ENCODE data around the gene CDX1. TPM values are rescaled to one million over a fixed set of nuclear protein-coding genes. Genes with fewer than 3 reads are reported as not detected.
A peak's percentile ranks its signal among the peaks of the same experiment; 100 is the strongest.

CDX1 gene
- total RNA-seq, 4 donors from 2014 or later, result 1.5 TPM; not detected in 3

- peak in 1 of 2 donors; percentile 10 for TF ChIP-seq POLR2A (IDR thresholded peaks at IDR 0.05)
- TF ChIP-seq CTCF (IDR thresholded peaks at IDR 0.05 in 4 of 5, conservative IDR thresholded peaks at IDR 0.05 in 1 of 5), result no peak
- Histone ChIP-seq H3K4me3 (peak overlapping the region in 2 of 4 donors; percentile 15 to 56), H3K4me1 (peaks cover 13 to 14% of the 10 kb centered on the region in 2 donors), H3K27ac (peak overlapping the region; percentile 76 to 84 (median 82)), H3K27me3 (no peaks in the 10 kb centered on the region), H3K36me3 (no peaks in the 10 kb centered on the region), H3K9me3 (no peaks in the 10 kb centered on the region)
- ATAC-seq (no peak), DNase-seq (no peak)
- intact Hi-C loops (cut with DNase I; ENCODE audit: low total_unique reads), result no loop called here
- in situ Hi-C loops (cut with MboI; ENCODE audit: low sequenced_read_pairs in 4 of 4), result no loop called here
Measured at GRCh38 chr5:150158170-150158949, 8.2 kb upstream of the CDX1 start.

DNA sequence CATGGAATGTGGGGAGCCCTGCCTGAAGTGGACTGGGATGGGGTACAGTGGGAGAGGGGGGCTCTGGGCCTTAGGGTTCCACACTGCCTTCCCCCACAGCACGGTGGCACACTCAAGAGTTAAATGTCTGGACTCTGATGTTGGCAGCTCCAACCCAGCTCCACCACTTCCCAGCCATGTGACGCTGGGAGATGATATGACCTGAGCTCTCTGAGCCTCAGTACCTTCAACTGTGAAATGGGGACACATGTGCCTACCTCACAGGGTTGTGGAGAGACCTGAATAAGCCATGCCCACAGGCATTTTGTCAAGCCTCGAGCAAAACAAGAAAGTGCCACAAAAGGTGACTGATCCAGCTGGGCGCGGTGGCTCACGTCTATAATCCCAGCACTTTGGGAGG lies 7.5 kb upstream of the CDX1 start:
- TF ChIP-seq CTCF (IDR thresholded peaks at IDR 0.05 in 4 of 5, conservative IDR thresholded peaks at IDR 0.05 in 1 of 5), result no peak
- TF ChIP-seq POLR2A (IDR thresholded peaks at IDR 0.05), result no peak
- H3K36me3 ChIP-seq, result no peaks in the 10 kb centered on the region
- no peaks in the 10 kb centered on the region for H3K9me3 ChIP-seq
- H3K4me3 ChIP-seq, result peak overlapping the region in 2 of 4 donors; percentile 4 to 15
- in situ Hi-C loops (cut with MboI; ENCODE audit: low sequenced_read_pairs in 4 of 4), result no loop called here
- H3K27me3 ChIP-seq, result no peaks in the 10 kb centered on the region
- peak overlapping the region; percentile 76 to 84 (median 82) for H3K27ac ChIP-seq
- intact Hi-C loops (cut with DNase I; ENCODE audit: low total_unique reads), result no loop called here
- ATAC-seq (no peak), DNase-seq (no peak)
- H3K4me1 ChIP-seq, result peaks cover 20 to 21% of the 10 kb centered on the region in 2 donors

GRCh38 chr5:150159741-150160179 lies 6.8 kb upstream of the CDX1 start:
- DNase-seq, result peak in 1 of 2 donors; percentile 40
- H3K4me1 ChIP-seq, result peaks cover 21 to 25% of the 10 kb centered on the region in 2 donors
- intact Hi-C loops (cut with DNase I; ENCODE audit: low total_unique reads) (loop anchor here (2.0 kb wide), 1 partner anchor 191 kb away; no protein-coding TSS in a partner anchor), in situ Hi-C loops (cut with MboI; ENCODE audit: low sequenced_read_pairs in 4 of 4) (loop anchor here (5.0 kb wide), 3 partner anchors 53 to 63 kb away; no protein-coding TSS in a partner anchor)
- no peak overlapping the region for H3K4me3 ChIP-seq
- H3K36me3 ChIP-seq, result no peaks in the 10 kb centered on the region
- H3K27me3 ChIP-seq, result no peaks in the 10 kb centered on the region
- TF ChIP-seq CTCF (IDR thresholded peaks at IDR 0.05 in 4 of 5, conservative IDR thresholded peaks at IDR 0.05 in 1 of 5) (no peak), POLR2A (IDR thresholded peaks at IDR 0.05) (no peak)
- peak overlapping the region; percentile 76 to 84 (median 82) for H3K27ac ChIP-seq
- peak in 1 of 2 donors; percentile 12 for ATAC-seq
- H3K9me3 ChIP-seq, result no peaks in the 10 kb centered on the region

DNA sequence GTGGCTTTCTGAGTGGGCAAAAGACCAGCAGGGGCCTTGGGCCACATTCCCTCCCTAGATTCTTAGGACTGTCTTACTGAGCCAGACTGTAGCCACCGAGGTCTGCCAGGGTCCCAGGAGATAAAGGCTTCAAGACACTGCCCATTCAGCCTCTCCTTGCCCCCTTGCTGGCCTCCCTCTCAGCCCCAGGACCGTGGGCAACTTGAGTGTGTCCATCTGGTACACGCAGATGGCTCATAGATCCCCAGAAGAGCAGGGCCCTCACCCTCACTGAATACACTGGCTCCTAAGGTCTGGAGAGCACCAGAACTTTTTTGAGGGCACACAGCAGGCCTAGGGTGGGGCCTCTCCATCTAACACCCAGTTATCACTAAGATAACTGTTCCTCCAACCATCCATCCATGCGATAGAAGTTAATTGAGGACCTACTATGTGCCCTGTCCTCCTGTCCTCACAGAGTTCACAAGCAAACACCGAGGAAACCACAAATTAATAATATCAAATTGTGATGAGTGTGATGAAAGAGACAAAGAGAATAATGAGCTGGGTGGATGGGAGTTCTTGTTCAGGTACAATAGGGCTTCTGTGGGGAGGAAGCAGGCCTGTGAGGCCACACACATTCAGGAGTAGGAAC lies 6.0 kb upstream of the CDX1 start:
- in situ Hi-C loops (cut with MboI; ENCODE audit: low sequenced_read_pairs in 4 of 4), result loop anchor here (5.0 kb wide), 3 partner anchors 52 to 62 kb away; no protein-coding TSS in a partner anchor
- ATAC-seq, result no peak
- intact Hi-C loops (cut with DNase I; ENCODE audit: low total_unique reads), result loop anchor here (1.0 to 2.0 kb wide), 2 partner anchors 58 to 190 kb away; no protein-coding TSS in a partner anchor

More for the DNA sequence above, 6.0 kb upstream of the CDX1 start:
- TF ChIP-seq POLR2A (IDR thresholded peaks at IDR 0.05) (no peak), CTCF (IDR thresholded peaks at IDR 0.05 in 4 of 5, conservative IDR thresholded peaks at IDR 0.05 in 1 of 5) (no peak)
- no peak for DNase-seq
- H3K27me3 ChIP-seq, result no peaks in the 10 kb centered on the region
- no peak overlapping the region for H3K4me3 ChIP-seq
- no peaks in the 10 kb centered on the region for H3K9me3 ChIP-seq
- no peaks in the 10 kb centered on the region for H3K36me3 ChIP-seq
- H3K4me1 ChIP-seq, result peaks cover 23 to 25% of the 10 kb centered on the region in 2 donors
- peak overlapping the region; percentile 76 to 84 (median 82) for H3K27ac ChIP-seq
